ENCODE measurements around the gene CCDC187. TPM values are rescaled to one million over a fixed set of nuclear protein-coding genes. Genes with fewer than 3 reads are reported as not detected.

CCDC187 gene
- total RNA-seq, 2 experiments from 2014 or later: 0.07 TPM; not detected in 1

GRCh38 chr9:136282272-136282861 lies 21.5 kb downstream of the CCDC187 start:
- H3K27ac Mint-ChIP-seq: no peak overlapping the region
- TF ChIP-seq CTCF (IDR thresholded peaks at IDR 0.05): no peak
- no peaks in the 10 kb centered on the region for H3K27me3 Mint-ChIP-seq
- no peak for ATAC-seq
- no peaks in the 10 kb centered on the region for H3K36me3 Mint-ChIP-seq (ENCODE audit: low read depth)
- no peak overlapping the region for H3K4me3 Mint-ChIP-seq
- H3K9me3 Mint-ChIP-seq: no peaks in the 10 kb centered on the region
- H3K4me1 Mint-ChIP-seq (ENCODE audit: low read depth): peaks cover 3% of the 10 kb centered on the region
- intact Hi-C loops (cut with micrococcal nuclease): loop anchor here (2.0 kb wide), 1 partner anchor 112 kb away; no protein-coding TSS in a partner anchor
- peak; percentile 47 for DNase-seq
- CTCF ChIA-PET: interaction anchor here (1.2 to 1.5 kb wide), 3 partner anchors 14 to 102 kb away, joined by 3 to 12 read pairs (median 3); no protein-coding TSS in a partner anchor
- POLR2A ChIA-PET: interaction anchor here (0.6 kb wide), 1 partner anchor 779 kb away, joined by 3 read pairs; no protein-coding TSS in a partner anchor

- H3K4me3 Mint-ChIP-seq: no peak overlapping the region
- intact Hi-C loops (cut with micrococcal nuclease): loop anchor here (2.0 kb wide), 1 partner anchor 111 kb away; no protein-coding TSS in a partner anchor
- no peaks in the 10 kb centered on the region for H3K36me3 Mint-ChIP-seq (ENCODE audit: low read depth)
- H3K27me3 Mint-ChIP-seq: no peaks in the 10 kb centered on the region
- CTCF ChIA-PET: interaction anchor here (1.2 kb wide), 1 partner anchor 102 kb away, joined by 3 read pairs; no protein-coding TSS in a partner anchor
- POLR2A ChIA-PET: no interaction called here
- no peak for DNase-seq
- no peak for TF ChIP-seq CTCF (IDR thresholded peaks at IDR 0.05)
- no peak overlapping the region for H3K27ac Mint-ChIP-seq
- no peaks in the 10 kb centered on the region for H3K9me3 Mint-ChIP-seq
- ATAC-seq: no peak
- peaks cover 3% of the 10 kb centered on the region for H3K4me1 Mint-ChIP-seq (ENCODE audit: low read depth)
Observed at GRCh38 chr9:136281421-136282271, 22.2 kb downstream of the CCDC187 start.

GRCh38 chr9:136280535-136281315 lies 23.2 kb downstream of the CCDC187 start:
- DNase-seq: no peak
- ChIA-PET CTCF (no interaction called here), POLR2A (no interaction called here)
- H3K4me3 Mint-ChIP-seq: no peak overlapping the region
- no peak for TF ChIP-seq CTCF (IDR thresholded peaks at IDR 0.05)
- peaks cover 3% of the 10 kb centered on the region for H3K4me1 Mint-ChIP-seq (ENCODE audit: low read depth)
- ATAC-seq: no peak
- H3K27ac Mint-ChIP-seq: no peak overlapping the region
- H3K27me3 Mint-ChIP-seq: no peaks in the 10 kb centered on the region
- H3K36me3 Mint-ChIP-seq (ENCODE audit: low read depth): no peaks in the 10 kb centered on the region
- intact Hi-C loops (cut with micrococcal nuclease): no loop called here
- H3K9me3 Mint-ChIP-seq: no peaks in the 10 kb centered on the region

- Mint-ChIP-seq H3K27me3 (no peaks in the 10 kb centered on the region), H3K36me3 (ENCODE audit: low read depth) (no peaks in the 10 kb centered on the region), H3K4me1 (ENCODE audit: low read depth) (peaks cover 3% of the 10 kb centered on the region), H3K27ac (no peak overlapping the region), H3K9me3 (no peaks in the 10 kb centered on the region), H3K4me3 (no peak overlapping the region)
- DNase-seq (no peak), ATAC-seq (no peak)
- intact Hi-C loops (cut with micrococcal nuclease): no loop called here
- ChIA-PET CTCF (interaction anchor here (1.1 to 1.6 kb wide), 2 partner anchors 13 to 109 kb away, joined by 4 to 6 read pairs; no protein-coding TSS in a partner anchor), POLR2A (no interaction called here)
- TF ChIP-seq CTCF (IDR thresholded peaks at IDR 0.05): no peak
Observed at GRCh38 chr9:136279471-136279870, 24.4 kb downstream of the CCDC187 start.
